Measurements from ENCODE around the gene STK38L.

Gene STK38L

GRCh38 chr12:27309293-27309994 is 65.4 kb downstream of the STK38L start:
- Histone ChIP-seq H2BK12ac (ENCODE audit: low read length in 2 of 2) (no peak overlapping the region), H2BK5ac (ENCODE audit: low read depth, low read length, poor library complexity, severe bottlenecking) (no peak overlapping the region), H3K14ac (ENCODE audit: low read length in 2 of 2) (no peak overlapping the region), H4K8ac (ENCODE audit: low read length) (no peak overlapping the region), H2AFZ (ENCODE audit: low read depth, low read length) (no peak overlapping the region), H3K4me2 (ENCODE audit: low read length, poor library complexity, severe bottlenecking) (no peak overlapping the region), H2AK5ac (ENCODE audit: low read length, severe bottlenecking) (no peak overlapping the region), H3K4me3 (ENCODE audit: insufficient read depth in 1 of 2, low read depth in 1 of 2, low read length in 2 of 2) (no peak overlapping the region), H2BK120ac (ENCODE audit: low read depth, low read length) (no peak overlapping the region), H3K36me3 (ENCODE audit: control insufficient read depth in 1 of 2, insufficient read depth in 2 of 2, low read depth in 1 of 2, low read length in 2 of 2) (peaks cover 0 to 47% of the 10 kb centered on the region in 2 experiments), H4K91ac (ENCODE audit: low read length) (no peak overlapping the region), H3K9ac (ENCODE audit: low read length) (no peak overlapping the region), H3K4ac (ENCODE audit: low read depth in 1 of 2, low read length in 2 of 2) (no peak overlapping the region), H3K23ac (ENCODE audit: low read length in 2 of 2) (no peak overlapping the region), H3K4me1 (ENCODE audit: control insufficient read depth, insufficient read depth, low read depth, low read length) (no peaks in the 10 kb centered on the region), H3K27ac (ENCODE audit: low read length, poor library complexity, severe bottlenecking) (no peak overlapping the region), H3K9me3 (ENCODE audit: control insufficient read depth, low read length) (no peaks in the 10 kb centered on the region), H2BK15ac (ENCODE audit: low read depth, poor library complexity, severe bottlenecking) (no peak overlapping the region), H3K27me3 (ENCODE audit: control insufficient read depth in 1 of 2, insufficient read depth in 1 of 2, low read length in 2 of 2) (no peaks in the 10 kb centered on the region), H3K18ac (ENCODE audit: low read depth in 1 of 2, low read length in 2 of 2) (no peak overlapping the region), H3K79me1 (replicated peaks; ENCODE audit: low read length, poor library complexity, severe bottlenecking) (peaks cover 2% of the 10 kb centered on the region)
- no peak for DNase-seq
- 96% methylated on average over 2 of the region's 2 CpGs for WGBS

GRCh38 chr12:27309995-27310315 is 65.9 kb downstream of the STK38L start:
- H3K18ac ChIP-seq (ENCODE audit: low read depth in 1 of 2, low read length in 2 of 2): no peak overlapping the region
- no peak overlapping the region for H2AK5ac ChIP-seq (ENCODE audit: low read length, severe bottlenecking)
- H3K9me3 ChIP-seq (ENCODE audit: control insufficient read depth, low read length): no peaks in the 10 kb centered on the region
- DNase-seq: no peak
- H3K23ac ChIP-seq (ENCODE audit: low read length in 2 of 2): no peak overlapping the region
- no peaks in the 10 kb centered on the region for H3K27me3 ChIP-seq (ENCODE audit: control insufficient read depth in 1 of 2, insufficient read depth in 1 of 2, low read length in 2 of 2)
- no peak overlapping the region for H2BK15ac ChIP-seq (ENCODE audit: low read depth, poor library complexity, severe bottlenecking)
- H3K9ac ChIP-seq (ENCODE audit: low read length): no peak overlapping the region
- peaks cover 2% of the 10 kb centered on the region for H3K79me1 ChIP-seq (replicated peaks; ENCODE audit: low read length, poor library complexity, severe bottlenecking)
- no peak overlapping the region for H3K4me3 ChIP-seq (ENCODE audit: insufficient read depth in 1 of 2, low read depth in 1 of 2, low read length in 2 of 2)
- no peak overlapping the region for H3K4me2 ChIP-seq (ENCODE audit: low read length, poor library complexity, severe bottlenecking)
- no peak overlapping the region for H4K91ac ChIP-seq (ENCODE audit: low read length)
- WGBS: 97% methylated on average over 1 of the region's 1 CpG
- H3K4me1 ChIP-seq (ENCODE audit: control insufficient read depth, insufficient read depth, low read depth, low read length): no peaks in the 10 kb centered on the region
- H2BK120ac ChIP-seq (ENCODE audit: low read depth, low read length): no peak overlapping the region
- no peak overlapping the region for H2BK5ac ChIP-seq (ENCODE audit: low read depth, low read length, poor library complexity, severe bottlenecking)
- no peak overlapping the region for H3K14ac ChIP-seq (ENCODE audit: low read length in 2 of 2)
- no peak overlapping the region for H2BK12ac ChIP-seq (ENCODE audit: low read length in 2 of 2)
- no peak overlapping the region for H3K27ac ChIP-seq (ENCODE audit: low read length, poor library complexity, severe bottlenecking)
- H4K8ac ChIP-seq (ENCODE audit: low read length): no peak overlapping the region
- H3K36me3 ChIP-seq (ENCODE audit: control insufficient read depth in 1 of 2, insufficient read depth in 2 of 2, low read depth in 1 of 2, low read length in 2 of 2): peaks cover 0 to 50% of the 10 kb centered on the region in 2 experiments
- H2AFZ ChIP-seq (ENCODE audit: low read depth, low read length): no peak overlapping the region
- no peak overlapping the region for H3K4ac ChIP-seq (ENCODE audit: low read depth in 1 of 2, low read length in 2 of 2)

GRCh38 chr12:27316947-27317346 is 72.9 kb downstream of the STK38L start:
- Histone ChIP-seq H3K27ac (ENCODE audit: low read length, poor library complexity, severe bottlenecking) (no peak overlapping the region), H3K36me3 (ENCODE audit: control insufficient read depth in 1 of 2, insufficient read depth in 2 of 2, low read depth in 1 of 2, low read length in 2 of 2) (peaks cover 5 to 61% of the 10 kb centered on the region in 2 experiments), H3K4ac (ENCODE audit: low read depth in 1 of 2, low read length in 2 of 2) (no peak overlapping the region), H3K9me3 (ENCODE audit: control insufficient read depth, low read length) (no peaks in the 10 kb centered on the region), H2BK15ac (ENCODE audit: low read depth, poor library complexity, severe bottlenecking) (no peak overlapping the region), H3K79me1 (replicated peaks; ENCODE audit: low read length, poor library complexity, severe bottlenecking) (no peaks in the 10 kb centered on the region), H3K27me3 (ENCODE audit: control insufficient read depth in 1 of 2, insufficient read depth in 1 of 2, low read length in 2 of 2) (no peaks in the 10 kb centered on the region), H2BK12ac (ENCODE audit: low read length in 2 of 2) (no peak overlapping the region), H3K4me3 (ENCODE audit: insufficient read depth in 1 of 2, low read depth in 1 of 2, low read length in 2 of 2) (no peak overlapping the region), H4K91ac (ENCODE audit: low read length) (no peak overlapping the region), H3K9ac (ENCODE audit: low read length) (no peak overlapping the region), H2AK5ac (ENCODE audit: low read length, severe bottlenecking) (no peak overlapping the region), H3K14ac (ENCODE audit: low read length in 2 of 2) (no peak overlapping the region), H3K18ac (ENCODE audit: low read depth in 1 of 2, low read length in 2 of 2) (no peak overlapping the region), H4K8ac (ENCODE audit: low read length) (no peak overlapping the region), H2BK120ac (ENCODE audit: low read depth, low read length) (no peak overlapping the region), H2BK5ac (ENCODE audit: low read depth, low read length, poor library complexity, severe bottlenecking) (no peak overlapping the region), H3K4me1 (ENCODE audit: control insufficient read depth, insufficient read depth, low read depth, low read length) (peaks cover 3% of the 10 kb centered on the region), H3K4me2 (ENCODE audit: low read length, poor library complexity, severe bottlenecking) (no peak overlapping the region), H2AFZ (ENCODE audit: low read depth, low read length) (no peak overlapping the region), H3K23ac (ENCODE audit: low read length in 2 of 2) (no peak overlapping the region)
- WGBS: 100% methylated on average over 1 of the region's 1 CpG
- no peak for DNase-seq

- H3K18ac ChIP-seq (ENCODE audit: low read depth in 1 of 2, low read length in 2 of 2): no peak overlapping the region
- no peak overlapping the region for H2BK15ac ChIP-seq (ENCODE audit: low read depth, poor library complexity, severe bottlenecking)
- no peaks in the 10 kb centered on the region for H3K9me3 ChIP-seq (ENCODE audit: control insufficient read depth, low read length)
- H3K4me2 ChIP-seq (ENCODE audit: low read length, poor library complexity, severe bottlenecking): no peak overlapping the region
- no peak overlapping the region for H3K4me3 ChIP-seq (ENCODE audit: insufficient read depth in 1 of 2, low read depth in 1 of 2, low read length in 2 of 2)
- H4K91ac ChIP-seq (ENCODE audit: low read length): no peak overlapping the region
- H3K23ac ChIP-seq (ENCODE audit: low read length in 2 of 2): no peak overlapping the region
- H3K9ac ChIP-seq (ENCODE audit: low read length): no peak overlapping the region
- H3K14ac ChIP-seq (ENCODE audit: low read length in 2 of 2): no peak overlapping the region
- no peak overlapping the region for H2BK5ac ChIP-seq (ENCODE audit: low read depth, low read length, poor library complexity, severe bottlenecking)
- H4K8ac ChIP-seq (ENCODE audit: low read length): no peak overlapping the region
- H2BK12ac ChIP-seq (ENCODE audit: low read length in 2 of 2): no peak overlapping the region
- no peaks in the 10 kb centered on the region for H3K79me1 ChIP-seq (replicated peaks; ENCODE audit: low read length, poor library complexity, severe bottlenecking)
- no peak overlapping the region for H2AK5ac ChIP-seq (ENCODE audit: low read length, severe bottlenecking)
- H3K4ac ChIP-seq (ENCODE audit: low read depth in 1 of 2, low read length in 2 of 2): no peak overlapping the region
- no peak overlapping the region for H2BK120ac ChIP-seq (ENCODE audit: low read depth, low read length)
- H3K27me3 ChIP-seq (ENCODE audit: control insufficient read depth in 1 of 2, insufficient read depth in 1 of 2, low read length in 2 of 2): no peaks in the 10 kb centered on the region
- no peak overlapping the region for H2AFZ ChIP-seq (ENCODE audit: low read depth, low read length)
- peaks cover 5 to 69% of the 10 kb centered on the region in 2 experiments for H3K36me3 ChIP-seq (ENCODE audit: control insufficient read depth in 1 of 2, insufficient read depth in 2 of 2, low read depth in 1 of 2, low read length in 2 of 2)
- H3K27ac ChIP-seq (ENCODE audit: low read length, poor library complexity, severe bottlenecking): no peak overlapping the region
- WGBS: no CpG with 5 or more reads among the region's 1 CpG
- peaks cover 3% of the 10 kb centered on the region for H3K4me1 ChIP-seq (ENCODE audit: control insufficient read depth, insufficient read depth, low read depth, low read length)
- peak; percentile 78 for DNase-seq
Observed at GRCh38 chr12:27319409-27319808, 75.3 kb downstream of the STK38L start.

Data from mesenchymal stem cell (in vitro differentiated cells and primary cell).